ENCODE data around the gene ACSF2. TPM values are rescaled to one million over a fixed set of nuclear protein-coding genes. Genes with fewer than 3 reads are reported as not detected.

ACSF2 gene
- total RNA-seq, 1 donor from 2014 or later, result 34.5 TPM

DNA sequence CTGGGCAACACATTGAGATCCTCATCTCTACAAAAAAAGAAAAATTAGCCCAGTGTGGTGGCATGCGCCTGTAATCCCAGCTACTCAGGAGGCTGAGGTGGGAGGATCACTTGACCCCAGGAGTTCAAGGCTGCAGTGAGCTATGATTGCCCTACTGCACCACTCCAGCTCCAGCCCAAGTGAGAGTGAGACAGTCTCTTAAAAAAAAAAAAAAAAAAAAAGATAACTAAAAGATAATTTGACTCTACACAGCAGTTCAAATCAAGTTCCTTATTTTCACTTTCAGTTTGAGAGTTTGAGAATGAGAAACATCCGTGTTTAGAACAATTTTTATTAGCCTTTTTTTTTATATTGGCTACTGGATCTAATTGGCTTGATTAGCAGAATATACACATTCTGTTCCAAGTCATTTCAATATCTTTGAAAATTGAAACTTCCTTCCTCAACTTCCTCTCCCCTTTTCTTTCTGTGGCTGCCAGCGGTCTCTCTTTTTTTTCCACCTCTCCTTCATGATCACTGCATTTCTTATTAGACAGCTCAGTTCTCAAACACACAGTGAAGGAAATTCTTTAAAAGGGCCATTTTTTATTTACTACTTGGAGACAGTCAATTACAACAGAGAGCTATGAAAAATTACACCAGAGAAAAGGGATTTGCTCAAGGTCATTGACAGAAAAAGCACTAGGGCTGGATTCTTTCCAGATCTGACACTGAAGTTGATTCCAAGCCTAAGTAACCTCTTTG is 4.5 kb upstream of the ACSF2 start:
- Mint-ChIP-seq H3K4me1 (peaks cover 12% of the 10 kb centered on the region), H3K9me3 (peaks cover 11% of the 10 kb centered on the region), H3K27me3 (ENCODE audit: low read depth) (peaks cover 5% of the 10 kb centered on the region), H3K36me3 (ENCODE audit: low read depth) (peaks cover 8% of the 10 kb centered on the region), H3K4me3 (no peak overlapping the region), H3K27ac (ENCODE audit: unreplicated experiment) (no peak overlapping the region)
- no peak for DNase-seq (ENCODE audit: low read depth, low spot score)
- TF ChIP-seq, protein P1, sequence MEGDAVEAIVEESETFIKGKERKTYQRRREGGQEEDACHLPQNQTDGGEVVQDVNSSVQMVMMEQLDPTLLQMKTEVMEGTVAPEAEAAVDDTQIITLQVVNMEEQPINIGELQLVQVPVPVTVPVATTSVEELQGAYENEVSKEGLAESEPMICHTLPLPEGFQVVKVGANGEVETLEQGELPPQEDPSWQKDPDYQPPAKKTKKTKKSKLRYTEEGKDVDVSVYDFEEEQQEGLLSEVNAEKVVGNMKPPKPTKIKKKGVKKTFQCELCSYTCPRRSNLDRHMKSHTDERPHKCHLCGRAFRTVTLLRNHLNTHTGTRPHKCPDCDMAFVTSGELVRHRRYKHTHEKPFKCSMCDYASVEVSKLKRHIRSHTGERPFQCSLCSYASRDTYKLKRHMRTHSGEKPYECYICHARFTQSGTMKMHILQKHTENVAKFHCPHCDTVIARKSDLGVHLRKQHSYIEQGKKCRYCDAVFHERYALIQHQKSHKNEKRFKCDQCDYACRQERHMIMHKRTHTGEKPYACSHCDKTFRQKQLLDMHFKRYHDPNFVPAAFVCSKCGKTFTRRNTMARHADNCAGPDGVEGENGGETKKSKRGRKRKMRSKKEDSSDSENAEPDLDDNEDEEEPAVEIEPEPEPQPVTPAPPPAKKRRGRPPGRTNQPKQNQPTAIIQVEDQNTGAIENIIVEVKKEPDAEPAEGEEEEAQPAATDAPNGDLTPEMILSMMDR (conservative IDR thresholded peaks at IDR 0.05), result no peak

- Mint-ChIP-seq H3K27ac (ENCODE audit: unreplicated experiment) (no peak overlapping the region), H3K27me3 (ENCODE audit: low read depth) (peaks cover 2% of the 10 kb centered on the region), H3K9me3 (peaks cover 11% of the 10 kb centered on the region), H3K36me3 (ENCODE audit: low read depth) (peaks cover 8% of the 10 kb centered on the region), H3K4me3 (no peak overlapping the region), H3K4me1 (peaks cover 25% of the 10 kb centered on the region)
- no peak for DNase-seq (ENCODE audit: low read depth, low spot score)
- TF ChIP-seq, protein P1 (conservative IDR thresholded peaks at IDR 0.05), result no peak
These were observed 3.3 kb upstream of the ACSF2 start for GRCh38 chr17:50422738-50423137.

DNA sequence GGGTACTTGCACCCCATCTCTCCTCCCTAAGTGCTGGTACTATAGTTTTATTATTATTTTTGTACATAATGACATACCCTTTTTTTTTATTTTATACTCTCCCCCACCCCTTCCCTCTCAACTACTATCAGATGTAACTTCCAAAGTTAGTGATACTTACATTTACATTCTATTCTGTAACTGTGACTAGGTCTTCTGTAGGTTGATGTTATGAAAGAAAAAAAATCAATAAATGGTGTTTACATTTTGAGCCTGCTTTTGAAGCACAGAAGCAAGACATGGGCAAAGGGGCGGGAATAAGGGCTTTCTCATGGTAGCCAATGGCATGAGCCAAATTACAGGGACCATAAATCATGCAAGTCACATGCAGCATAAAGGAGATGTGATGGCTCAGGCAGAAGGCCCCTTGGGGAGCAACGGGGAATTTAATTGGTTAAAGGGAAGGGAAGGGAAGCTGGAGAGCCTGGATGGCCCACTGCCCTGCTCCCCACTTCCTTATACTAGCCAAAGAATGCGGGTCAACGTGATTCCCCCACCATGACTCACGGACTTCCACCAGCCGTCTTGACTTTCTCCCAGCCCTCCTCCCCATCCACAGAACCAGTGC is 2.4 kb upstream of the ACSF2 start:
- H3K9me3 Mint-ChIP-seq, result peaks cover 11% of the 10 kb centered on the region
- H3K27me3 Mint-ChIP-seq (ENCODE audit: low read depth), result peaks cover 2% of the 10 kb centered on the region
- peaks cover 8% of the 10 kb centered on the region for H3K36me3 Mint-ChIP-seq (ENCODE audit: low read depth)
- peak overlapping the region; percentile 65 for H3K4me3 Mint-ChIP-seq
- peaks cover 28% of the 10 kb centered on the region for H3K4me1 Mint-ChIP-seq
- TF ChIP-seq, protein P1 (conservative IDR thresholded peaks at IDR 0.05), result no peak
- no peak overlapping the region for H3K27ac Mint-ChIP-seq (ENCODE audit: unreplicated experiment)
- DNase-seq (ENCODE audit: low read depth, low spot score), result no peak

- Mint-ChIP-seq H3K4me3 (peak overlapping the region; percentile 65), H3K27ac (ENCODE audit: unreplicated experiment) (no peak overlapping the region)
These were observed 1.6 kb upstream of the ACSF2 start for GRCh38 chr17:50424246-50424995.

More at GRCh38 chr17:50424246-50424995, 1.6 kb upstream of the ACSF2 start:
- H3K4me1 Mint-ChIP-seq, result peaks cover 34% of the 10 kb centered on the region
- peaks cover 6% of the 10 kb centered on the region for H3K9me3 Mint-ChIP-seq
- H3K27me3 Mint-ChIP-seq (ENCODE audit: low read depth), result no peaks in the 10 kb centered on the region
- TF ChIP-seq, protein P1 (conservative IDR thresholded peaks at IDR 0.05), result no peak
- DNase-seq (ENCODE audit: low read depth, low spot score), result no peak
- peaks cover 2% of the 10 kb centered on the region for H3K36me3 Mint-ChIP-seq (ENCODE audit: low read depth)
